HG03064 (cell line): Measurements from ENCODE around the gene ANKS1B.
"Not testable (repeated sequence)": the region's sequence is repeated elsewhere in the genome, so short reads cannot be mapped to it uniquely, and the experiment has no call there.

Experiments used
- ATAC-seq: cut with Tn5 transposase; IDR thresholded peaks from one replicate; pipeline ENCODE4 v1.9.1; 2021; ENCODE audit warnings: low read depth; ENCODE audit not compliant: unreplicated experiment

The ANKS1B gene

GRCh38 chr12:99984271-99985128 is at the start of gene ANKS1B:
TSS of gene ANKS1B (minus strand) at chr12:99984936. CDS start at chr12:99984237, 699 bp downstream.
- no peak for ATAC-seq

DNA sequence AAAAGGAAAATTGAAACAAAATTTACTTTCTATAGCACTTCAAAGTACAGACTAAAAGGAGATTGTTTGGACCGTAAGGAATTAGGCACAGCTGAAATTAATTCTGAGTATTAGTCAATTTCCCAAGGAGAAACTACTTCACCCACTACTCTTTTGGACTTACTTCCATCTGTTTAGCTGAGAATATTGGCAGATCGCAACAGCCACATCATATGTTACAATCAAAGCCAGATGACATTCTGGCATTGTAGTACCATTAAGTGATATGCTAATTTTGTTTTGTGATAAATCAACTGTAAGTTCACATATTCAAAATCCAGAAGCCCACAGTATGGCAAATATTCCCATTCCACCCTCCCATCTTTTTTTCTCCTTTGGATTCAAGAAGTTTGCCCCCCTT is 47.1 kb upstream of the ANKS1B start:
- ATAC-seq = no peak

- ATAC-seq = no peak
Observed at GRCh38 chr12:100027671-100028070, 42.9 kb upstream of the ANKS1B start.

DNA sequence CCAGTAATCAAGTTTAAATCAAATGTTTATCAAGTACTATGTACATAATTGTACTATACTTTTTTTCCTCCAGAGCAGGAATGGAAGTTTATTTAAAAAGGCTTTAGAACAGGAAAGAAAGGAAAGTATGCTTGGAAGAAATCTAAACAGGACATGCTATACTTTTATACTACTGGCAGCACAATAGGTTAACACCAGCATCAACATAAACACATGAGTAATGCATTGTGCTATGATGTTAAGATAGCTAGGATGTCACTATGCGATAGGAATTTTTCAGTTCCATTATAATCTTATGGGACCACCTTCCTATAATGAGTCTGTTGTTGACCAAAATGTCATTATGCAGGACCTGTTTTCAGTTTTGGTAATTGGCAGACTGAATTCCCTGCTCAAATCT is 41.5 kb upstream of the ANKS1B start:
- no peak for ATAC-seq

DNA sequence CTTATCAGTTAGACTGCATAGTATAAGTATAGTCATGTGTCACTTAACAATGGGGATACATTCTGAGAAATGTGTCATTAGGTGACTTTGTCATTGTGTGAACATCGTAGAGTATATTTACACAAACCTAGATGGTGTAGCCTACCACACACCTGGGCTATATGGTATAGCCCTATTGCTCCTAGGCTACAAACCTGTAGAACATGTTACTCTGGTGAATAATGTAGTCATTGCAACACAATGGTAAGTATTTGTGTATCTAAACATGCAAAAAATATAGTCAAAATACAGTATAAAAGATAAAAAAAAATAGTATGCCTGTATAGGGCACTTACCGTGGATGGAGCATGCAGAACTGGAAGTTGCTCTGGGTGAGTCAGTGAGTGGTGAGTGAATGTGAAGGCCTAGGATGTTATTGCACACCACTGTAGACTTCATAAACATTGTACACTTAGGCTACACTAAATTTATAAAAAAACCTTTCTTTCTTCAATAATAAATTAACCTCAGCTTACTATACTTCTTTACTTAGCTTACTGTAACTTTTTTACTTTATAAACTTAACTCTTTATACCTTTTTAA is 40.3 kb upstream of the ANKS1B start:
- ATAC-seq = no peak

DNA sequence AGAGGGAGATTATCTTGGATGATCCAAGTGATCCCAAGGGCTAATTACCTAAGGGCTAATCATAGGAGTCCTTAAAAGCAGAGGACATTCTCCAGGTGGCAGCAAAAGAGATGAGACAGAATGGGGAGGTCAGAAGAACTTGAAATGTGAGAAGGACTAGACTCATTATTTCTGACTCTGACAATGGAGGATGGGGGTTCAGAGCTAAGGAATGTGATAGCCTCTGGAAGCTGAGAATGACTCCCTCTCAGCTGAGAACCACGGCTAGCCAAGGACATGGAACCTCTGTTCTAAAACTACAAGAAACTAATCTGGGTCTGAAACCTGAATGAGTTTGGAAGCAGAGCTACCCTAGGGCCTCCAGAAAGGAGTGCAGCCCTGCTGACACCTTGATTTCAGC is 35.6 kb upstream of the ANKS1B start:
- no peak for ATAC-seq

DNA sequence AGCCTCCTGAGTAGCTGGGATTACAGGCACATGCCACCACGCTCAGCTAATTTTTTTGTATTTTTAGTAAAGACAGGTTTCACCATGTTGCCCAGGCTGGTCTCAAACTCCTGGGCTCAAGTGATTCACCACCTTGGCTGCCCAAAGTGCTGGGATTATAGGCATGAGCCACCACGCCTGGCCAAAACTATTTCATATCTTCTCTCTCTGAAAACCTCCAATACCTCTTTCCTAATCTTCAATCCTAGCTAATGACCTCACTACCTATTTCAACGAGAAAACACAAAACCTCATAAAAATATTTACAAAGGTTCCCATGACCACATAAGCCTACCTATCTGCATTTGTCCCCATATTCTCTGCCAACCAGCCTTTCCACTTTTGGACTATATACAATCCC is 32.3 kb upstream of the ANKS1B start:
- ATAC-seq = no peak

DNA sequence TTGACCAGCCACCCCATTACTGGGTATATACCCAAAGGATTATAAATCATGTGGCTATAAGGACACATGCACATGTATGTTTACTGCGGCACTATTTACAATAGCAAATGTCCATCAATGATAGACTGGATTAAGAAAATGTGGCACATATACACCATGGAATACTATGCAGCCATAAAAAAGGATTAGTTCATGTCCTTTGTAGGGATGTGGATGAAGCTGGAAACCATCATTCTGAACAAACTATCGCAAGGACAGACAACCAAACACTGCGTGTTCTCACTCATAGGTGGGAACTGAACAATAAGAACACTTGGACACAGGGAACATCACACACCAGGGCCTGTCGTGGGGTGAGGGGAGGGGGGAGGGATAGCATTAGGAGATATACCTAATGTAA is 31.6 kb upstream of the ANKS1B start:
- ATAC-seq = not testable (repeated sequence)

GRCh38 chr12:100005846-100006245 is 21.1 kb upstream of the ANKS1B start:
- not testable (repeated sequence) for ATAC-seq

- no peak for ATAC-seq
Observed at GRCh38 chr12:99997806-99998205, 13.1 kb upstream of the ANKS1B start.

- no peak for ATAC-seq
Observed at GRCh38 chr12:99996095-99996494, 11.4 kb upstream of the ANKS1B start.

DNA sequence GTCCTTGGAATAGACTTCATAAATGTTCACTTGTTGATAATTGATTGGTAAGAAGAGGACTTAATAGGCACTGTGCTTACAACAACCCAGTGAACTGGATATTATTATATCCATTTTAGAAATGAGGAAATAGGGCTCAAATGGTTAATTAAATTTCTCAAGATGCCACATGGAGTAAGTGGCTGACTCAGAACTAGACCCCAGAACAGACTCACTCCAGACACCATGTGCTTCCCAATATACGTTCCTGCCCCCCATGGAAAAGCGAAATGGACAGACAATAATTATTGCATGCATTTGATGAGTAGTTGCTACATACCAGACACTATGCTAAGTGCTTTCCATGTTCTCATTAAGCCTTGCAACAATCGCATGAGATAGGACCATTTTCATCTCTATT is 895 bp upstream of the ANKS1B start:
- no peak for ATAC-seq

GRCh38 chr12:99985129-99985570 is 414 bp upstream of the ANKS1B start:
- no peak for ATAC-seq

GRCh38 chr12:99983456-99984258 is 1.1 kb downstream of the ANKS1B start:
- no peak for ATAC-seq

GRCh38 chr12:99981639-99982190 is 3.0 kb downstream of the ANKS1B start:
- ATAC-seq = no peak

DNA sequence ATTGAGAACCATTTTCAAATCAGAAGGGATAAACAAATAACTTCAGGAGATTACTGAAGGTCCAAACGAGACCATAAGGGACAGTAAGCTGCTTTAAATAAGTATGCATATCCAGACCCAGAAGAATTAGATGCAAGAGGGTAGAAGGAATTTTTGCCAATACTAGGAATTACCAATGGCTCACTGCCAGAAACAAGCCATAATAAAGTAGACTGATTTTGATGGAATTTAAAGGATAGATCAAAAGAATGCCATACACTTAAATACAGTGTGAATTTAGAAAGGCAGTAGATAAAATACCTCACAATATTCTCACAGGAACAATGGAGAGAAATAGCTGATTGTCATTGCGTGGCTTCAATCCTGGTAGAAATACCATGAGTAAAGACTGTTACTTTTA is 5.3 kb downstream of the ANKS1B start:
- no peak for ATAC-seq

GRCh38 chr12:99978152-99978551 is 6.6 kb downstream of the ANKS1B start:
- no peak for ATAC-seq

DNA sequence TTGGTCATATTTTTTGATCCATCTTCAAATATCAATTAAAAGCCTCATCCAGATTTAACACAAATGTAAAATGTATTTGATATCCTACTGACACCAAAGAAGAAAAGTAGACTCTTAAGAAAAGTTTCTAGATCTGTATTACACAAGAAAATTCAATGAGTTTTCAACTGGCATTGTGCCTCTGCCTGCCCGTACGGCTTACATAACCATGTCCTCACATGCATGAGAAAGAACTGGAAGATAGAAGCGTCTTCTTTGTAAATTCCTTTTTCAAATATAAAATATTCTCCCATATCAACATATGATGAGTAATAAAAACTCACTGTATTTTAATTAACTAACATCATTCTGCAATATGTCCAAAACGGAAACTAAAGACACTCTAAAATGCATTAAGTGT is 7.2 kb downstream of the ANKS1B start:
- no peak for ATAC-seq

GRCh38 chr12:99976762-99977161 is 8.0 kb downstream of the ANKS1B start:
- no peak for ATAC-seq

GRCh38 chr12:99975321-99975720 is 9.4 kb downstream of the ANKS1B start:
- no peak for ATAC-seq

DNA sequence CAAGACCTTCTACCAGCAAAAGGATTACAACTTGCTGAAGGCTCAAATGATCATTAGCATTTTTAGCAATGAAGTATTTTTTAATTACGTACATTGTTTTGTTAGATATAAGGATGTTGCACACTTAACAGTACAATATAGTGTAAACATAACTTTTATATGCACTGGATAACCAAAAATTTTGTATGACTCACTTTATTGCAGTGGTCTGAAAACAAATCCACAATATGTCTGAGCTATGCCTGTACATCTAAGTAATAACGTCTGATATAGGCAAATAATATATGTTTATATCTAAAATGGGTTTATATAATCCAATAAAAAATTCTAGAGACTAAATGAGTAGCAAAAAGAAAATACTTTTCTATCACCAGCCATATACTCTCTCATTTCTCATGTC is 10.6 kb downstream of the ANKS1B start:
- ATAC-seq = no peak
